GM21515 (cell line): ENCODE measurements around the gene STX18.
"Not testable (repeated sequence)": the region's sequence is repeated elsewhere in the genome, so short reads cannot be mapped to it uniquely, and the experiment has no call there.

Experiments
- ATAC-seq: cut with Tn5 transposase; IDR thresholded peaks from one replicate; pipeline ENCODE4 v1.9.1; 2021; ENCODE audit not compliant: unreplicated experiment

STX18 gene

DNA sequence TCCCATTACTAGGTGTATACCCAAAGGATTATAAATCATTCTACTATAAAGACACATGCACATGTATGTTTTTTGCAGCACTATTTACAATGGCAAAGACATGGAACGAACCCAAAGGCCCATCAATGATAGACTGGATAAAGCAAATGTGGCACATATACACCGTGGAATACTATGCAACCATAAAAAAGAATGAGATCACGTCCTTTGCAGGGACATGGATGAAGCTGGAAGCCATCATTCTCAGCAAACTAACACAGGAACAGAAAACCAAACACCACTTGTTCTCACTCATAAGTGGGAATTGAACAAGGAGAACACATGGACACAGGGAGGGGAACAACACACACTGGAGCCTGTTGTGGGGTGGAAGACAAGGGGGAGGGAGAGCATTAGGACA lies 31.2 kb downstream of the STX18 start:
- not testable (repeated sequence) for ATAC-seq

DNA sequence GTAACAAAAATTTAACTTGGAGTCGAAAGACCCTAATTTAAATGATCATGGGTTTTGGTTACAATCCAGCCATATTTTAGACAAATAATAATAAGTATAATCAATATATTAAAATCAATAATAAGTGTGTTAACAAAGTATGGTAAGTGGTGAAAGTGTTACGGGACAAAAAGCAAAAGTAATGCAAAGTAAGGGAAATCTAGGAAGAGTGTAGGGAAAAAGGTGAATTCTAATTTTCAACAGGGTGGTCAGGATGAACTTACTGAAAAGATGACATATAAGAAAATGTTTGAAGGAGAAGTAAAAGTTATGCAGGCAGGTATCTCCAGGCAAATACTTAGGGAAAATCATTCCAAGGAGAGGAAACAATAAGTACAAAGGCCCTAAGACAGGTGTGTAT lies 32.3 kb downstream of the STX18 start:
- ATAC-seq = no peak

DNA sequence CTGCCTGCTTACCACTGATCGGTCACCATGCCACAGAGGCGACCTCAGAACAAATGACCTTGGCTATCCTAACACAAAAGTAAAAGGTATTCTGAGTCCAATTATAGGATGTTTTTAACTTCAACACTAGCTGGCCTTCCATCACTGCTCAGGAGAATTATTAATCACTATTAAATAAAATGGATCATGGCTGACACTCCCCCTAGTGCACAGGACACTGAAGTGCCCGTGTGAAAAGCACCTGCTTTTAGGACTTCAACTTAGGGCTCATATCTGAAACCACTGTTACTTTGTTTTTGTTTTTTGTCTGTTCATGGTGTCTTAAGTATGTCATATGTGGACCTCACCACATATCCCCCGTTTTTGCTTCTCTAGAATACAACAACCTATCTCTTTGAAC lies 33.9 kb downstream of the STX18 start:
- ATAC-seq = no peak

DNA sequence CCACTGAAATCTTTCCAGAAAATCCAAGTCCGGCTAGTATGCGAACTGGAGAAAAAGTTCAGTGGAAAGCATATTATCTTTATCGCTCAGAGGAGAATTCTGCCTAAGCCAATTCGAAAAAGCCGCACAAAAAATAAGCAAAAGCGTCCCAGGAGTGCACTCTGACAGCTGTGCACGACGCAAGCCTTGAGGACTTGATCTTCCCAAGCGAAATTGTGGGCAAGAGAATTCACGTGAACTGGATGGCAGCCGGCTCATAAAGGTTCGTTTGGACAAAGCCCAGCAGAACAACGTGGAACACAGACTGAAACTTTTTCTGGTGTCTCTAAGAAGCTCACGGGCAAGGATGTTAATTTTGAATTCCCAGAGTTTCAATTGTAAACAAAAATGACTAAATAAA lies 34.4 kb downstream of the STX18 start:
- no peak for ATAC-seq

DNA sequence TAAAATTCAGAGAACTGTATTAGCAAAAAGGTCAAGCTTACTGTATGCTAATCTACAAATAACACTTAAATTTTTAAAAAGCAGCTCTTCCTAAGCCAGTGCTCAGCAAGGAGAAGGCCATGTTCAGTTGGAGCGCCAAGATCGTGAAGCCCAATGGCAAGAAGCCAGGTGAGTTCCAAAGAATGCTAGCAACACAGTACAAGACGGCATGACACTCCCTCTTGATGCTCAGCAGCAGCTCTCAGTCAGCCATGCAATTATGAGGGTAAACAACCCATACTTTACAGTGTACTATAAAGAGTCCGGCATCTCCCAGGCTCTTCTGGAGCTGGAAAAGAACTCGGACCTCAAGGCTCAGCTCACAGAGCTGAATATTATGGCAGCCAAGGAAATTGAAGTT lies 34.9 kb downstream of the STX18 start:
- no peak for ATAC-seq

DNA sequence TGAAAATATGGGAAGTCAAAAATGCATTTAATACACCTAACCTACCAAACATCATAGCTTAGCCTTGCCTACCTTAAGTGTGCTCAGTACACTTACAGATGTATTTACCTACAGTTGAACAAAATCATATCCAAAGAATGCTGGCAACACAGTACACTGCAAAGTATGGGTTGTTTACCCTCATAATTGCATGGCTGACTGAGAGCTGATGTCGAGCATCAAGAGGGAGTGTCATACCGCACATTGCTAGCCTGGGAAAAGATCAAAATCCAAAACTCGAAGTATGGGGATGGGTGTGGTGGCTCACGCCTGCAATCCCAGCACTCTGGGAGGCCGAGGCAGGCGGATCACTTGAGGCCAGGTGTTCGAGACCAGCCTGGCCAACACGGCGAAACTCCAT lies 36.6 kb downstream of the STX18 start:
- not testable (repeated sequence) for ATAC-seq

DNA sequence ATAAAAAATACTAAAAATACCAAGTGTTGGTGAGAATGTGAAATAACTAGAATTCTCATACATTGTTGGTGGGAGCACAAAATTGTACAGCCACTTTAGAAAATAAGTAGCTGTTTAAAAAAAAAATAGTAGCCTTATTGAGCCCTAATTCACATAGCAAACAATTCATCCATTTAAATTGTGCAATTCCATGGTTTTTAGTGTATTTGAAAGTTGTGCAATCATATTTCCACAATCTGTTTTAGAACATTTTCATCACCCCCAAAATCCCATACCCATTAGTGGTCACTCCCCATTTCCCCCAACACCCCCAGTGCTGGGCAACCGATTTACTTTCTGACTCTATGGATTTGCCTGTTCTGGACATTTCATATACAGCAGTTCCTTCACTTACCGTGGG lies 37.1 kb downstream of the STX18 start:
- no peak for ATAC-seq

DNA sequence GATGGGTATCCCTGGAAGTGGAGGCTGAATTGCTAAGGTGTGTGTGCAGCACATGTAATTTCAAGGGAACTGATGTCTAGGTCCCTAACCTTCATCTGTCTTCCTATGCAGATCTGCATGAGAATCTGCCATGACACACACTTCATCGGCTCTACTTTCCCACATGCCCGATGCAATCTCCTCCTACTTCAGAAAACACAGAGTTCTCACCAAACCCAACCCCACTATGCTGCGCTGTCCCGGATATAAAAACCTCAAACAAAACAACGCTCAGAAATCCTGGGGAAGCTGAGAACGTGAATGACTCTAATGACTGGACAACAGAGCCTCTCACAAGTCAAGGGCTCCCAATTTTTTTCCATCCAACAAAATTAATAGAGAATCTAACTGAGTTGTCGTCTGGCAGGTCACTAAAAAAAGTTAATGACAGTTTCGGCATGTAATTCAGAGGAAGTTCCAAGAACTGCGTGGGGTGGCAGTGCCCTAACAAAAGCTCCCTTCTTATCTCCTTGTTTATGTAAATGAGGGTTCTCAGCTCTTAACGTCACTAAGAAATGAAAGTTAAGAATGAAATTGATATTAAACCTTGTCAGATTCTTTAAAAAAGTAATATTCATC lies 39.0 kb downstream of the STX18 start:
- no peak for ATAC-seq

DNA sequence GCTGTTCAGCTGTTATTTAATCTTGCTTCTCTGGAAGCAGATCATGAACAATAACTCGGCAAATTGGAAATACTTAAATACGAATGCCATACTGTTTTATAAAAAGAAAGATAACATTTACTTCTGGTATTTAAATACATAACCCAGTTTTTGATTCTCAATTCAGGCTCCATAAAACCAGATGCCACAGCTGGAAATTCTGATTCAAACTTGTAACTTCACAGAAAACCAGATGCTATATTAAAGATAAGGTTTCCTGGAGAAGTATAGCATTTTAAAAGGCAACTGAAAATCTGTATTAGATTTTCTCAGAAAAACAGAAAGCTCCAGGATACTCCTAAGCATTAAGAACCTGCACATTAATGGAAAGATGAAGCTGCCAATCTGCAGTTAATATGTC lies 40.2 kb downstream of the STX18 start:
- ATAC-seq = no peak

DNA sequence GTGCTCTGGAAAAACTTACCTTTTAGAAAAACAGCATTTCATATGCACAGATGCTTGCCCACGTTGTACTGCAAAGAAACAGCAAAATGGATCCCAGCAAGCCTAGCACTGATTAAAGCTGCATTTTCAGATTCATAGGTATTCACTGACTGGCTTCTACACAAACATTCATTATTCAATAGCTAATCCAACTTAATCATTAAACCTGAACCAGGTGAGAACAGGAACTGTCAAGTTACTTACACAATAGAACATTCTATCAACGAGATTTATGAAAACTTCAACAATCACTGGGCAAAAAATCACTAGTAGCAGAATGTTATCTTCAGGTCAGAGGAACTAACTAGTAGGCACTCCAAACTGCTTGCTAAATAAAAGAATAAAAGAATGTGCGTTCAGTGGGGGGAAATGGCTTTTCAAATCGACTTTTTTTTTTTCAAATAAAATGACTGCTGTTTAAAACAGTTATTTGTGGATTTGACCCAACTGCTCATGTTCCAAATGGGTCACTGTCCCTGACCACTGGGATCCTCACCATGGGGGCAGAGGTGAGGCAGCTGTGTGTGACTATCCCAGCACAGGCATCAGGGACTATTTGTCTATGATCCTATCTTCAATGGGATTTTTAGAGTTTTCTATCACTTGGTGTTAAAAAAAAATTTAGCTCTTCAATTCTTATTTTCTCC lies 42.3 kb downstream of the STX18 start:
- ATAC-seq = no peak

DNA sequence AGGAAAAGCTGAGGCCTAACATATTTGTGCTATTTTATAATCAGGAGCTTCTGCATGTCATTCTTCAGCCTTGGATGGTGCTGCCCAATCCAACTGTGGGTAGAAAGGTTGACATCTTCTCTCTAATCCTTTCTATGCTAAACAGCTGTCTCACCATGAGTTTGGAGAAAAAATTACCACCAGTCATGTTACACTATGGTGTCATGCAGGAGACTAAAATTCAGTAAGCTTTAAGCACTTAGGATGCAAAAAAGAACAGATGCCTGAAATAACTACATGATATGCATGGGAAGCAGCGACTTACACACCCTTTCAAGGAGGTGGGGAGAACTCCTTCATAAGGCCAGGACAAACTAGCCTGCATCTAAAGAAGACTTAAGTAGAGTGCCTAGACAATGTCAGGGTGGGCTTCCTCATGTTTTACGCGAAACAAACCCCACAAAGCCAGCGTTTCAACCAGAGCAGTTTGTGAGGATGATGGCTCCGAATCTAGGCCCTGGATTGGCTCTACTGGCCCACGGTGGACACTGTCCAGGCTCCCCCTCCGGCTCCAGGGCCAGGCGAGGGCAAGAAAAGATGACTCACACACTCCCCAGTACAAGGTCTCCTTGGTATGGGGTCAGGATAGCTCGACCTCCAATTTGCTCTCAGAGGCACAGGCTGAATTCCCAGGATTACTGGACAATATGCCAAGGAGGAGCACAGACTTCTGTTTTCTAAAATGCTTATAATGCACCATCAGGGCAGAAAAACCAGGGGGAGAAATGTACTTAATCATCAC lies 45.1 kb downstream of the STX18 start:
- no peak for ATAC-seq

DNA sequence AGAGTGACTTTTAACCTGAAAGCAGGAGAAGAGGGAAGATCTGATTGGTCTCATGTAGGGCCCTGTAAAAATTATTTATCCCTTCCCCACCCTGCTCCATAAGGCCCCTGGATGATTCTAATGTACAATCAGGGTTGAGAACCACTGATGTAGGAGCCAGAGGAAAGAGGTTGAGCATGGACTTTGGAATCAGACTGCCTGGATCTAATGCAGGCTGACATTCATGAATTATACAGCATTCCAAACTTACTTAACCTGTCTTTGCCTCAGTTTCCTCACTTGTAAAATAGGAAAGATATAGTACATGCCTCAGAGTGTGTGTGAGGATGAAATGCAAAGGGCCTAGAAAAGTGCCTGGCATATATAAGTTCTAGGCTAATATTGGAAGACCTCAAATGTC lies 47.0 kb downstream of the STX18 start:
- no peak for ATAC-seq

DNA sequence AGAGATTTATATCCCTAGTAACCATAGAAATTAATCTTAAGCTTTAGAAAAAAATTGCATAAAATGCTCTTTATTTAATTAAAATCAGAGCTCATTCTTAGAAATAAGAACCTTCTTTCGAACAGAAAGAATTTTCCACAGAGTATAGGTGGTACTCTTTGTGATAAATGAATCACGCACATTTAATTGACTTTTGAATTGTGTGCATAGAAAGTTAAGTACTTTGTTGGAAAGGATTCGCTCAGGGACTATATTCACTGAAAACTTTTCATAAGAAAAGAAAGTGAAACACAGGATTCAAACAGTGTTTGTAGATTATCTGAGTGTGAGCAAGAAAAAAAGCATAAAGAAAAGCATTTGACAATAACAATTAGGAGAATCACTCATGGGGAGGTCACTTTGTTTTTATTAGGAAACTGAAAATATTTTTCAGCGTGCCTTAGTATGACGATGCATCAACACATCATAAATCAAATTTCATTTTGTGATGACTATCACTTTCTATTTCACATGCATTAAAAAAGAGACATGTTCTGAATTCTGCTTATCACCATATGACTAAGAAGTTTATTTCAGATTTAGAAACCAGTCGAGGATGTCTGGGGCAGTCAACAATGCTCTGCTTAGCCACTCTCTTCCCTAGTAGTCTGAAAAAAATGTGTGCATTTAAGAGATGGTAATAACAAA lies 49.5 kb downstream of the STX18 start:
- ATAC-seq = peak; percentile 59

DNA sequence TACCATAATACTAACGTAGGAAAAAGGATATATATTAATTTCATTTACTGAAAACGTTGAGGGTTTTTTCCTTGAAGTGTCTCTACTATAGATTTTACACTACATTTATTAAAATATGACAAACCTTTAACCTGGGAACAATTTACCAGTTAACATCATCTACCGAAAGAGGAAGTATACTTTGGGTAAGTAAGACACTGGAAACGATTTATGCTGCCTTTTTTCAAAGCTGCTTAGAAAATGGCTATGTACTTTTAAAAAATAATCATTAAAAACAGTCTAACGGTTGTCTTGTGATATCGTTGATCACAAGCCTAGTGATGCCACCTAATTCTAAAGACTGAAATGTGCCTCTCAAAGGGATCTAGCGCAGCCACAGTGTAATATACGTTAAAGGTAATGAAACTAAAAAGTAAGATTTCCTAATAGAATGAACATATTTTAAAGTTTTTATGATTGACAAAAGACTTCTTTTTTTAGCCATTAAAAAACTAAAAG lies 50.4 kb downstream of the STX18 start:
- no peak for ATAC-seq

DNA sequence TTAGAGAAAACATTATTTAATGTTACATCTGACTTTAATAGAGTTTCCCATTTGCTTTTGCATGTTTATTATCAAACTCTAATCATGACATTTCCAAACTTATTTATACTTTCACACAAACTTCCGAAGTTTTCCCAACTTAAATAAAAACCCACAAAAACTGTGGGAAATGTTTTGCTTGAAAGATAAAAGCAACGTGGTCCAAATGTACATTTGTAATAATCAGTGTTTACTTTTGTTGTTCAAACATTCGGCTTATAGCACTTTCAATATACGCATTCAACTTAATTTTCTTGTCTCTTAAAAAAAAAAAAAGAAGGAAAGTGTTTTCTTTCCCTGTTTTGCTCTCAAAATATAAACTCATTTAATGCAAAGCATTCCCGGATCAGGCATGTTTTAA lies 51.0 kb downstream of the STX18 start:
- ATAC-seq = no peak

DNA sequence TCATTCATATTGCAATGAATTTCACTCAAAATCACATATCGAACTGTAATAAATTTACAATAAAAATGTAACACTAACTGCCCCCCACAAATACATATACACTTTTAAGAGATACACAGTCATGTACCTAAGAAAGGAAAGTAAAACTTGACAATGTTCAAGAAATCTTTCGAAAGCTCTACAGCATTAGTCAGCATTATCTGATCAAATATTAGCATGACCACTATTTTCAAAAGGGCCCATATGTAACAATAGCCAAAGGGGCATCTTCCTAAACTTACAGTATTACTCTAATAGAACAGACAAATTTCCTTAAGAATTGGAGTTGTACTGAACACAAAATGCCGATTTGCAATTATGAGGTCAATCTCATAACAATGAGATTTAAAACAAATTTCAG lies 51.8 kb downstream of the STX18 start:
- no peak for ATAC-seq

DNA sequence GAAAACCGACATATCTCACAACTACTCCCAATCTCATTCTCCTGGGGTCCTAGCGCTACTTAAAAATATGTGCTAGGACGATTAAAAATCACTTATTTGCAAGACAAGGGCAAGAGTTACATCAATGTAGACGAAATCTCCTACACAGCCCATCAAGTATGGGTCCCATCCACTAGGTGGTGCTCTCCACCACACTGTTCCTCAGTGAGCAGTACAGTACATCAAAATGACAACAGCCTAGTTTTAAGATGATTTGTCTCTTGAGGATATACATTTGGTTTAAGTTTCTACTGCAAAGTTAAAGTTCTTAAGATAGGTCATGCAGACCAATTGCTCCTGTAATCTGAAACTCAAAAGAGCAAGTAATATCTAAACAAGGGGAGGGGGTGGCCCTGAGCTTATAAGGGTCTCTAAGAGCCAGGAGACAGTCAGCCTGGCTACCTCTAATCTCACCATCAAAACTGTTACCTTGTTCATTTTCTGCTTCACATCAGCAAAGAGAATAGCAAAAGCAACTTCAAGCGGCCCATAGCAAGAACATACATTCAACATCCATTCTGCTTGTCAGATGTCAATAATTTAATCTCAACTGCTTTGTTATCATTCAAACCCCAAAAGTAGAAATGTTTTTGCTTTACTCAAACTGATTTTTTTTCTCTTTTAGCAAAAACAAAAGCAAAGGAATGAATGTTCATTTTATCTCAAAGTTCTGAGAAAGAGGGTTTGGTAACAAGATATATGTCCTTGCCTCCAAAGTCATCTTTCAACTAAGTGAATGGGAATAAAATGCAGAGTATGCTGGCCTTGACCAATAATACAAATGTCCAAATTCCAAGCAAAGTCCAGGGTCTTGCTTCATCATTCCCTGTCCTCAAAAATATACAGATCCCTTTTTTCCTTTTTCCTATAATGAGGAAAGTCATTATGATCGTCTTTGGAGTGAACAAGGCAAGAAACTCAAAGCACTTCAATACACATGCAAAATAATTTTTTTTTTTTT lies 53.1 kb downstream of the STX18 start:
- peak; percentile 75 for ATAC-seq

DNA sequence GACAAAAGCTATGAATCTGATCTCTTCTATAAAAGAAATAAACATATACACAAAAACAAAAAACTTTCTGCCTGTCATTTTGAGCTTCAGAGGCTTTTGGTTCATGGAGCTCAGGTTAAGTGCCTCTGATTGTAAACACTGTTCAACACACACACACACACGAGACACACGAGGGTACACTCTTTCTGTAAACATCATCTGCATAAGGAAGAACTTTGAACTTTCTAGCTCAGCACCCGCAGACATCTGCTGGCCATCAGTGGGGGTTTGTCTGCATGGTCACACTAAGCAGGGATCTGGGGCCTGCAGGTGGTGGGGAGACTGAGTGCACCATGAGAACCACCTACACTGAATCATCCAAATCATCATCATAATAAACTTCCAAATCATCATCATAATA lies 54.9 kb downstream of the STX18 start:
- no peak for ATAC-seq

DNA sequence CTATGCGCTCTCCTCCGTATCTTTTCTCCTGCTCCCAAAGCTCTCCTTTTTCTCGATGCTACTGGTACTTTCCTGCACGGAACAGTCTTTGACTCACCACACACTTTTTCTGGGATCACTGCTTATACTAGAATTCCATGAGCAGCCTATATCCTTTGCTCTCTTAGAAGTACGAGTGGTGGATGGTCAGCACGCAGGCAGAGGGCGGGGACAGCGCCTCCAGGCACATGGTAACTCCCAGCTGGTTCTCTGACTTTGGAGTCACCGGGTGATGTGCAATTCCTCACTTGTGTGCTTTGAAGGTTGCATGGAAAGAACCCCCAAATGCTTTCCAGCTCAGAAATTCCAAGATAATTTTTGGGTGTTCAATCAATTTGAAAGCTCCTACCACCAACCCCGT lies 56.0 kb downstream of the STX18 start:
- ATAC-seq = no peak

DNA sequence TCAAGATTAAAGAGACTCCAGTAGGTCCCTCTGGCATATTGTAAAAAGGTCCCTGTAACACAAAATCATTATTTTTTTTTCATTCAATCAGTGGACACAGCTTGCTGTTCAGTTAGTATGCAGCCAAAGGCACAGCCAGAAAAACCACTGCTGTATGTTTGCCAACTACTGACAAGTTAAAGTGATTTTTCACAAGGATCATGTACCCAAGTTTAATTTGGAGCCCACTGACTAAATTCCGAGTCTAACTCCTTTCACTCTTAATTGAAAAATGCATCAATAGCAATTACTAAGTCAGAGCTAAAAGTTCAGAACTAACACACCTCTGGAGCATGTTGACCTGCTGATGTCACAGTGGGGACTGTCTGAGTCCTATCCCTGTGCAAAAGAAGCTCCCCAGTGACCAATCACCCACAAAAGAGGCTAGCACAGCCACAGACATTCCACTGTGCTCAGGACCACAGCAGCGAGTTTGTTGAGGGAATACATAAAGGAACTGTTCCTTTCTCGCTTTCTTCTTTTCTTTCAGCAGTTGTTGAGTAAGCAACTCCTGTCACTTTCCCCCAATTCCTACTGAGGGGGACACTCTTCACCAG lies 60.4 kb downstream of the STX18 start:
- ATAC-seq = no peak
